ENCODE results near the gene GNAI3.

DNA sequence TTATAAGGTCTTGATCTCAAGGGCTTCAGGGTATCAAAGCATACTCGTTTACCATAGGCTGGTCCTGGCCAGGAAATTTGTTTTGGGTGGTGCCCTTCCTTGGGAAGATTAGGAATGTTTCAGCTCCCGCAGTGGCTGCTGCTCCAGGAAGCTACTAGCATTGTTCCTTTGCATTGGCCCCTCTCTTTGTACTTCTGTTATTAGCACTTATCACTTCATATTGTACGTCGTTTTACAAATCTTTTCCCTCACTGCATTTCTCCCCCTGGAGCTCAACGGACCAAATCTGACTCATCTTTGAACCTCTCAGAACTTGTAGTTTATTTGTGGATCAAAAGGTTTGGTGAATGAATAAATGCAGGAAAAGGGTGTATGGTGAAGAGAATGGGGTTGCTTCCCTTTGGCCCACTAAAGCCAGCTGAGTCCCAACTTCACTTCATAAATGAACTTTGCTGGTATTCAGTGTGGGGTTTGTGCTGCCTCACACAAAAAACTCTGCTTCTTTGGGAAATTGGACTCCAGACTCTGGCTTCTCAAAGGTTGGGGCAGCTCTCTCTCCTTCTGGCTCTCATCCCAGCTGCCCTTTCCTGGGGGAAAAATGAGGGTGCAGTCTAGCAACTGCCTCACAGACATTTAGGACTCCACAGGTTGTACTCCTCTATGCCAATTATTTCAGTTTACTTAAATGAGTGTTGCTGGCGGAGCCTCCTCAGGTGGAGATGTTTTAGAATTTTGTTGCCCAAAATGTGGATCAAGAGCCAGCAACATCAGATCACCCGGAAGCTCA is 65.1 kb downstream of the GNAI3 start:
- TF ChIP-seq, protein P1, sequence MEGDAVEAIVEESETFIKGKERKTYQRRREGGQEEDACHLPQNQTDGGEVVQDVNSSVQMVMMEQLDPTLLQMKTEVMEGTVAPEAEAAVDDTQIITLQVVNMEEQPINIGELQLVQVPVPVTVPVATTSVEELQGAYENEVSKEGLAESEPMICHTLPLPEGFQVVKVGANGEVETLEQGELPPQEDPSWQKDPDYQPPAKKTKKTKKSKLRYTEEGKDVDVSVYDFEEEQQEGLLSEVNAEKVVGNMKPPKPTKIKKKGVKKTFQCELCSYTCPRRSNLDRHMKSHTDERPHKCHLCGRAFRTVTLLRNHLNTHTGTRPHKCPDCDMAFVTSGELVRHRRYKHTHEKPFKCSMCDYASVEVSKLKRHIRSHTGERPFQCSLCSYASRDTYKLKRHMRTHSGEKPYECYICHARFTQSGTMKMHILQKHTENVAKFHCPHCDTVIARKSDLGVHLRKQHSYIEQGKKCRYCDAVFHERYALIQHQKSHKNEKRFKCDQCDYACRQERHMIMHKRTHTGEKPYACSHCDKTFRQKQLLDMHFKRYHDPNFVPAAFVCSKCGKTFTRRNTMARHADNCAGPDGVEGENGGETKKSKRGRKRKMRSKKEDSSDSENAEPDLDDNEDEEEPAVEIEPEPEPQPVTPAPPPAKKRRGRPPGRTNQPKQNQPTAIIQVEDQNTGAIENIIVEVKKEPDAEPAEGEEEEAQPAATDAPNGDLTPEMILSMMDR (IDR thresholded peaks at IDR 0.05), result no peak
- no peak for TF ChIP-seq POLR2A (IDR thresholded peaks at IDR 0.05; ENCODE audit: low read length)
- TF ChIP-seq RCOR1 (IDR thresholded peaks at IDR 0.05; ENCODE audit: low read depth, low read length), result no peak
- TF ChIP-seq, protein P2, sequence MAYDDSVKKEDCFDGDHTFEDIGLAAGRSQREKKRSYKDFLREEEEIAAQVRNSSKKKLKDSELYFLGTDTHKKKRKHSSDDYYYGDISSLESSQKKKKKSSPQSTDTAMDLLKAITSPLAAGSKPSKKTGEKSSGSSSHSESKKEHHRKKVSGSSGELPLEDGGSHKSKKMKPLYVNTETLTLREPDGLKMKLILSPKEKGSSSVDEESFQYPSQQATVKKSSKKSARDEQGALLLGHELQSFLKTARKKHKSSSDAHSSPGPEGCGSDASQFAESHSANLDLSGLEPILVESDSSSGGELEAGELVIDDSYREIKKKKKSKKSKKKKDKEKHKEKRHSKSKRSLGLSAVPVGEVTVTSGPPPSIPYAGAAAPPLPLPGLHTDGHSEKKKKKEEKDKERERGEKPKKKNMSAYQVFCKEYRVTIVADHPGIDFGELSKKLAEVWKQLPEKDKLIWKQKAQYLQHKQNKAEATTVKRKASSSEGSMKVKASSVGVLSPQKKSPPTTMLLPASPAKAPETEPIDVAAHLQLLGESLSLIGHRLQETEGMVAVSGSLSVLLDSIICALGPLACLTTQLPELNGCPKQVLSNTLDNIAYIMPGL (CRISPR knock-in tag; IDR thresholded peaks at IDR 0.05; ENCODE audit: borderline replicate concordance), result no peak
- no peak for TF ChIP-seq MAFK (IDR thresholded peaks at IDR 0.05; ENCODE audit: partially characterized antibody)
- TF ChIP-seq CBX8 (IDR thresholded peaks at IDR 0.05), result no peak
- no peak for TF ChIP-seq HOXB13 (CRISPR knock-in tag; IDR thresholded peaks at IDR 0.05; ENCODE audit: low read depth)
- no peak for TF ChIP-seq MAZ (IDR thresholded peaks at IDR 0.05; ENCODE audit: borderline replicate concordance, low read depth, low read length)
- no peak for TF ChIP-seq RFX5 (IDR thresholded peaks at IDR 0.05)
- TF ChIP-seq CEBPB (IDR thresholded peaks at IDR 0.05), result no peak
- TF ChIP-seq KDM1A (IDR thresholded peaks at IDR 0.05; ENCODE audit: low read depth), result no peak

Measured in A549 (cell line).